Nephron progenitor cell (in vitro differentiated cells): ENCODE results near the gene ANO9.

Experiments
- DNase-seq: peaks from one replicate; pipeline ENCODE4 v3.0.0; 2021
- H3K27ac Mint-ChIP-seq: 2 replicates; pipeline ENCODE4 v1.8.0; 2021; ENCODE audit warnings: mild to moderate bottlenecking, moderate library complexity, mixed read lengths
- H3K27me3 Mint-ChIP-seq: 2 replicates; pipeline ENCODE4 v1.8.0; 2021; ENCODE audit warnings: mild to moderate bottlenecking, low read depth, mixed read lengths; ENCODE audit not compliant: poor library complexity
- H3K36me3 Mint-ChIP-seq: 2 replicates; pipeline ENCODE4 v1.8.0; 2021; ENCODE audit warnings: low read depth, mixed read lengths
- H3K4me1 Mint-ChIP-seq: 2 replicates; pipeline ENCODE4 v1.8.0; 2021; ENCODE audit warnings: mixed read lengths
- H3K4me3 Mint-ChIP-seq: 2 replicates; pipeline ENCODE4 v1.8.0; 2021; ENCODE audit warnings: mild to moderate bottlenecking, moderate library complexity, mixed read lengths
- H3K9me3 Mint-ChIP-seq: 2 replicates; pipeline ENCODE4 v1.8.0; 2021; ENCODE audit warnings: mild to moderate bottlenecking, moderate library complexity, mixed read lengths
- TF ChIP-seq, protein P1 (sequence below): fragments of 200-600 bp; sonication (generic); IDR thresholded peaks from 2 replicates; pipeline ENCODE4 v1.5.0; 2021; ENCODE audit warnings: antibody characterized with exemption

ANO9 gene

DNA sequence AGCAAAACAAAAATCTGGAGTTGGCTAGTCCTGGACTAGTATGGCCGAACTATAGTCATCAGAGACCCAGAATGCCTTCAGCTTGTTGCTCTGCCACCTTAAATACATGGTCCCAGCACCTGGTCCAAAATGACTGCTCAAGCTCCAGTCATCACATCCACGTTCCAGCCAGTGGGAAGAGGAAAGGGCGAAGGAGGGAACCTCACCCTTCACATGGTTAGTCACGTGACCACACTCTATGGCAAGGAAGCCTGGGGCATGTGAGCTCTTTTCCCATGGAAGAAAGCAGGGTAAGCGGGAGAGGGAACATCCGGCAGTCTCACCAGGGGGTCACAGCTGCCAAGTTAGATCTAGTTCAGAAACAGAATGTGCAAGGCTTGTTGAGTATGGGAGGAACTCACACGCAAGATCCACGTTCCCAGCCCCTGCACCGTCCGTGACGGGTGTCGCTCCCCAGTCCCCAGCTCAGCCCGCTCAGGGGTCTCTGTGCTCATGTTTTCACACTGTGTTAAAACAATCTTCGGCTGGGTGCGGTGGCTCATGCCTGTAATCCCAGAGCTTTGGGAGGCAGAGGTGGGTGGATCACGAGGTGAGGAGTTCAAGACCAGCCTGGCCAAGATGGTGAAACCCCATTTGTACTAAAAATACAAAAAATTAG lies 1.9 kb upstream of the ANO9 start:
- Mint-ChIP-seq H3K9me3 (no peaks in the 10 kb centered on the region), H3K27ac (no peak overlapping the region)

DNA sequence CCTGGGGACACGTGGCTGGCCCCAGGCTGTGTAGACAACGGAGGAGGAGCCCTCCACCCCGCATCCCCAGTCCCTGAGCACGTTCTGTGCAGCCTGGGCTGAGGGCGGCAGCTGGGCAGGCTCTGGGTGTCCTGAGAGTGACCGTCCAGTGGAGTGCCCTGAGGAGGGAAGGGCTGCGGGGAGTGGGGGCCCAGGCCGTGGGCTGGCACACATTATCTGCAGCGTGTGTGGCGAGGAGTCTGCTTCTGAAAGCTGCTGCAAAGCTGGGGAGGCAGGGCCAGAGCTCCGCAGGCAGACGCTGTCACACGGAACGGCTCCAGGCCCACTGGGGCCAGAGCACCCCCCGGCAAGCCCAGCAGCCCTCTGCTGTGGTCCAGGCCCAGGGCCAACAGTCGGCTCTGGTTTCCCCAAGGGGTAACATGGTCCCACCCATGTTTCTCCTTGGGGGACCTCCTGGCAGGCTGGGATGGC lies 835 bp upstream of the ANO9 start:
- Mint-ChIP-seq H3K4me1 (peaks cover 28% of the 10 kb centered on the region), H3K4me3 (no peak overlapping the region), H3K9me3 (no peaks in the 10 kb centered on the region), H3K36me3 (no peaks in the 10 kb centered on the region), H3K27me3 (peaks cover 4% of the 10 kb centered on the region), H3K27ac (no peak overlapping the region)
- TF ChIP-seq, protein P1, sequence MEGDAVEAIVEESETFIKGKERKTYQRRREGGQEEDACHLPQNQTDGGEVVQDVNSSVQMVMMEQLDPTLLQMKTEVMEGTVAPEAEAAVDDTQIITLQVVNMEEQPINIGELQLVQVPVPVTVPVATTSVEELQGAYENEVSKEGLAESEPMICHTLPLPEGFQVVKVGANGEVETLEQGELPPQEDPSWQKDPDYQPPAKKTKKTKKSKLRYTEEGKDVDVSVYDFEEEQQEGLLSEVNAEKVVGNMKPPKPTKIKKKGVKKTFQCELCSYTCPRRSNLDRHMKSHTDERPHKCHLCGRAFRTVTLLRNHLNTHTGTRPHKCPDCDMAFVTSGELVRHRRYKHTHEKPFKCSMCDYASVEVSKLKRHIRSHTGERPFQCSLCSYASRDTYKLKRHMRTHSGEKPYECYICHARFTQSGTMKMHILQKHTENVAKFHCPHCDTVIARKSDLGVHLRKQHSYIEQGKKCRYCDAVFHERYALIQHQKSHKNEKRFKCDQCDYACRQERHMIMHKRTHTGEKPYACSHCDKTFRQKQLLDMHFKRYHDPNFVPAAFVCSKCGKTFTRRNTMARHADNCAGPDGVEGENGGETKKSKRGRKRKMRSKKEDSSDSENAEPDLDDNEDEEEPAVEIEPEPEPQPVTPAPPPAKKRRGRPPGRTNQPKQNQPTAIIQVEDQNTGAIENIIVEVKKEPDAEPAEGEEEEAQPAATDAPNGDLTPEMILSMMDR = no peak
- DNase-seq = no peak

More for the DNA sequence above, 1.9 kb upstream of the ANO9 start:
- Mint-ChIP-seq H3K4me3 (no peak overlapping the region), H3K27me3 (peaks cover 4% of the 10 kb centered on the region), H3K36me3 (no peaks in the 10 kb centered on the region), H3K4me1 (peaks cover 35% of the 10 kb centered on the region)
- TF ChIP-seq, protein P1 = no peak
- no peak for DNase-seq

DNA sequence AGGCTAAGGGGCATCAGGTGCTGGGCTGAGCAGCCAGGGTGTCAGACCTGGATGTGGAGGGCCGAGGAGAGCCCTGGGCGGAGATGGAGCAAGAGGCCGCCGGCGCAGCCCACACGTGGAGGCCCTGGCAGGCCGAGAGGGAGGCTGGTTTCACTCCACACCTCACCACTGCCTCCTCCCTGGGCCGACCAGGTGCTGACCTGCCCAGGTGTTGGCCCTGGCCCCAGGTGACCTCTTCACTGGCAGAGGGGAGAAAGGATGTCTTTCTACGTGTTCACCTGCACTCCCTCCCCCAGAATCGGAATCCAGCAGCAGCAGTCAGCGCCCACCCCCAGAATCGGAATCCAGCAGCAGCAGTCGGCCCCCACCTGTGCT lies 781 bp downstream of the ANO9 start:
- Mint-ChIP-seq H3K4me3 (no peak overlapping the region), H3K4me1 (peaks cover 28% of the 10 kb centered on the region), H3K9me3 (peaks cover 10% of the 10 kb centered on the region), H3K27me3 (peaks cover 6% of the 10 kb centered on the region), H3K36me3 (no peaks in the 10 kb centered on the region), H3K27ac (no peak overlapping the region)
- no peak for DNase-seq
- TF ChIP-seq, protein P1 = no peak

DNA sequence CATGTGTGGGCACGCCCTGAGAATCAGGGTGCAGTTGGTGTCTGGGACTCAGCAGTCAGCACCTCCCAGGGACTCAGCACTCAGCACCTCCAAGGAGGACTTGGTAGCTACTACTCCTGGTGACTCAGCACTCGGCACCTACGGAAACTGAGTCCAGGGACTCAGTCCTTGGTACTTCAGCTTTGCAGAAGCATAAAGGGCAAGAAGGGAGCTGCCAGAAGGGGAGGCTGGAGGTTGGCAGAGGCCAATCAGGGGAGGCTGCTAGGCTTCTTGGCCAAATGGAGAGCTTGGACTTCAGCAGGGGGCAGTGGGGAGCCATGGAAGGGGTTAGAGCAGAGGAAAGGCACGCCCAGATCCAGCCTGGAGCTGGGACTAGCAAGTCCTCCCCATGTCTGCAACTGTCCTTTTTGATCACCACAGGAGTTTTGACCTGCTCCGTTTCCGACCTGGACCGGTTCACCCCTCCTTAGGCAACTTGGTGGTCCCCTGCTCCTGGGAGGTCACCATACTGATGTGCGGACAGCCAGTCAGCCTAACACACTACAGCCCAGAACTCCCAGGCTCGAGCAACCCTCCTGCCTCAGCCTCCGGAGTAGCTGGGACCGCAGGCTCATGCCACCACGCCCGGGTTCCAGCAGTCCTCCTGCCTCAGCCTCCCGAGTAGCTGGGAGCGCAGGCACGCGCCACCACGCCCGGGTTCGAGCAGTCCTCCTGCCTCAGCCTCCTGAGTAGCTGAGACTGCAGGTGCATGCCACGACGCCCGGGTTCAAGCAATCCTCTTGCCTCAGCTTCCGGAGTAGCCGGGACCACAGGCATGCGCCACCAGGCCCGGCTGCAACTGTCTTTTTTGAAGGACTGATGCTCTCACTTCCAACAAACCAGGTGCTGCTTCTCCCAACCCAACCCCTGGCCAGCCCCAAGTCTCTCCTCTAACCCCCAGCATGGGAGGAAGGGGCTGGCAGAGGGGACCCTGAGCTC lies 1.5 kb downstream of the ANO9 start:
- Mint-ChIP-seq H3K27me3 (peaks cover 3% of the 10 kb centered on the region), H3K36me3 (no peaks in the 10 kb centered on the region), H3K4me3 (no peak overlapping the region), H3K27ac (no peak overlapping the region), H3K9me3 (peaks cover 10% of the 10 kb centered on the region), H3K4me1 (peaks cover 22% of the 10 kb centered on the region)
- no peak for DNase-seq
- TF ChIP-seq, protein P1 = no peak

DNA sequence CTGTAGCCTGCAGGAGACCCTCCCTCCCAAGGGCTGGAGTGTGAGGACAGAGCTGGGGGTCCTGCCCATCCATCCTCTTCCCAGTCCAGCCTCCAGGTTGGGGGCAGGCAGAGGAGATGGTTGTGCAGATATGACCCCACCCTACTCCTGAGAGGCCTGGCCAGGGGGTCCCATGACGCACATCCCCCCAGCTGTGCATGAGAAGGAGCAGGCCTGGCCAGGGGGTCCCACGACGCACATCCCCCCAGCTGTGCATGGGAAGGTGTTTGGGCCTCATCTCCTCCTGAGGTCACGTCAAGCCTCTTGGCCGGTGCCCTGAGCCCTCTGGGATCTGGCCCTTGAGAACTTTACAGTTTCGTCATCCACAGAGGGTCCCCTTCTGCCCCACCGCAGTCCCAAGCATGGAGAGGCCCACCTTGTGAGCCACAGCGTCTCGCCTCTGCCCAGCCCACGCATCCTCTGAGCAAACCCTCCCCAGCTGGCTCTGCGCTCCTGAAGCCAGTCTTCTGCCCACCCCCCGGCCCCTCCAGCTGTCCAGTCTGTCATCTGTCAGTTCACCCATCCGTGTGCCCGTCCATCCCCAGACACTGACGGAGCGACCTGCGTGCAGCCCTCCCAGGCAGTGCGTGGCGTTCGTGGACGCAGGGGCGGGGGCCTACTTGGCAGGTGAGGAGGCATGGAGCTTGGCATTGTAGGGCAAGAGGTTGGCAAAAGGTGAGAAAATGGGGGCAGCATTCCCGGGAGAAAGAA lies 2.3 kb downstream of the ANO9 start:
- peaks cover 10% of the 10 kb centered on the region for H3K9me3 Mint-ChIP-seq
- DNase-seq = no peak
- H3K4me1 Mint-ChIP-seq = peaks cover 20% of the 10 kb centered on the region
- no peak overlapping the region for H3K27ac Mint-ChIP-seq
- H3K36me3 Mint-ChIP-seq = no peaks in the 10 kb centered on the region
- H3K27me3 Mint-ChIP-seq = peaks cover 3% of the 10 kb centered on the region
- H3K4me3 Mint-ChIP-seq = no peak overlapping the region
- TF ChIP-seq, protein P1 = no peak
